ENCODE results near the gene CTDNEP1. TPM values are rescaled to one million over a fixed set of nuclear protein-coding genes. Genes with fewer than 3 reads are reported as not detected.

Gene CTDNEP1
- total RNA-seq, 1 donor from 2014 or later = 103 TPM

GRCh38 chr17:7263801-7264078 lies 12.2 kb upstream of the CTDNEP1 start:
- H3K4me3 Mint-ChIP-seq (ENCODE audit: unreplicated experiment) = no peak overlapping the region
- Histone ChIP-seq H3K36me3 (ENCODE audit: insufficient read depth, low read length) (no peaks in the 10 kb centered on the region), H3K27me3 (ENCODE audit: insufficient read depth, low read length) (peaks cover 14% of the 10 kb centered on the region), H3K79me2 (ENCODE audit: insufficient read depth, low read length) (no peaks in the 10 kb centered on the region), H3K27ac (ENCODE audit: low read depth, low read length) (no peak overlapping the region), H3K4me2 (ENCODE audit: low read length) (peak overlapping the region; percentile 80), H3K4me1 (ENCODE audit: insufficient read depth, low read length) (peaks cover 12% of the 10 kb centered on the region), H3K9me3 (ENCODE audit: insufficient read depth, low read depth, low read length) (no peaks in the 10 kb centered on the region), H2AFZ (ENCODE audit: low read depth, low read length) (peak overlapping the region; percentile 67), H3K4me3 (ENCODE audit: insufficient read depth, low read depth, low read length) (no peak overlapping the region), H3K9ac (ENCODE audit: low read length) (no peak overlapping the region), H4K20me1 (ENCODE audit: insufficient read depth, low read length) (no peaks in the 10 kb centered on the region)
- H3K4me1 Mint-ChIP-seq (ENCODE audit: low read depth, unreplicated experiment) = peaks cover 3% of the 10 kb centered on the region
- H3K27ac Mint-ChIP-seq (ENCODE audit: unreplicated experiment) = no peak overlapping the region
- DNase-seq (ENCODE audit: low read depth) (no peak), FAIRE-seq (no peak)
- TF ChIP-seq EZH2 (IDR thresholded peaks at IDR 0.05; ENCODE audit: insufficient read depth, low read length) = no peak
- TF ChIP-seq CTCF (IDR thresholded peaks at IDR 0.05; ENCODE audit: insufficient read depth, low read depth, low read length) = no peak
- H3K9me3 Mint-ChIP-seq (ENCODE audit: unreplicated experiment) = peaks cover 3% of the 10 kb centered on the region
- peaks cover 3% of the 10 kb centered on the region for H3K36me3 Mint-ChIP-seq (ENCODE audit: low read depth, unreplicated experiment)
- H3K27me3 Mint-ChIP-seq (ENCODE audit: low read depth, unreplicated experiment) = peaks cover 14% of the 10 kb centered on the region

DNA sequence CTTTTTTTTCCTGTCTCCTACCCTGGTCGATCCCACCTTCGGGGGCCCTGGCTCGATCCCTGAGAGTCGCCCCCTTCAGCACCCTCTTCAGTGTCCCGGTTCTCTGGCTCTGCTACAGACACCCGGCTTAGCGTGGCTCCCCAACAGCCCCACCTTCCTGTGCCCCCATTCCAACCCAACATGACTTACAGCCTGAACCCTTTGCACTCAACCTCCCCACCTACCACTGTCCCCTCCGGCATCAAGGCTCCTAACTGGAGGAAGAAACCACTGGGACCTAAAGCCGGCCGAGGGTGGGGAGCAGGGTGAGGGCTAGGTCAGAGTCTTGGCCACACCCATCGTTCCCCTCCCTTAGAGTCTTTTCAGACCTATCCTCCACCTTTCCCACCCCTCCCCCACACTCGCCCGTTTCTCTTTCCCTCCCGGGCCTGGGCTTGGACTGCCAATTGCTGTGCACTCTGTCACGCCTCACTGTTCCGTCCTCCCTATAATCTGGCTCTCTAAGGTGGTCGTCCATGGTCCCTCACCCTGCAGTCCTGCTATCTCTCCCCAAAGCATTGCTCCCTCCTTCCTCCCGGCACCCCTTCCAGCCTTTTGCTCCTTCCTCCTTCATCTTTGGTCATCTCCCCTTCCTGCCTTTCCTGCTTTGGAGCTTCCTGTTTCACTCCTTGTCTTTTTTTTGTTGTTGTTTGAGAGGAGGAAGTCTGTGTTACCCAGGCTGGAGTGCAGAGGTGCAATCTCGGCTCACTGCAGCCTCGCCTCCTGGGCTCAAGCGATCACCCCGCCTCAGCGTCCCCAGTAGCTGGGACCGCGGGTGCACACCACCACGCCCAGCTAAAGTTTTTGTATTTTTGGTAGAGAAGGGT lies 11.6 kb upstream of the CTDNEP1 start:
- Histone ChIP-seq H3K4me2 (ENCODE audit: low read length) (peak overlapping the region; percentile 80), H3K27ac (ENCODE audit: low read depth, low read length) (no peak overlapping the region)
- no peak for FAIRE-seq

More for the DNA sequence above, 11.6 kb upstream of the CTDNEP1 start:
- Mint-ChIP-seq H3K27me3 (ENCODE audit: low read depth, unreplicated experiment) (peaks cover 14% of the 10 kb centered on the region), H3K4me1 (ENCODE audit: low read depth, unreplicated experiment) (peaks cover 3% of the 10 kb centered on the region), H3K36me3 (ENCODE audit: low read depth, unreplicated experiment) (peaks cover 6% of the 10 kb centered on the region), H3K27ac (ENCODE audit: unreplicated experiment) (peak overlapping the region; percentile 45), H3K9me3 (ENCODE audit: unreplicated experiment) (peaks cover 3% of the 10 kb centered on the region), H3K4me3 (ENCODE audit: unreplicated experiment) (peak overlapping the region; percentile 57)
- Histone ChIP-seq H3K4me3 (ENCODE audit: insufficient read depth, low read depth, low read length) (no peak overlapping the region), H4K20me1 (ENCODE audit: insufficient read depth, low read length) (no peaks in the 10 kb centered on the region), H3K27me3 (ENCODE audit: insufficient read depth, low read length) (peaks cover 14% of the 10 kb centered on the region), H3K9ac (ENCODE audit: low read length) (no peak overlapping the region), H3K36me3 (ENCODE audit: insufficient read depth, low read length) (no peaks in the 10 kb centered on the region), H3K4me1 (ENCODE audit: insufficient read depth, low read length) (peaks cover 12% of the 10 kb centered on the region), H2AFZ (ENCODE audit: low read depth, low read length) (peak overlapping the region; percentile 67), H3K9me3 (ENCODE audit: insufficient read depth, low read depth, low read length) (no peaks in the 10 kb centered on the region), H3K79me2 (ENCODE audit: insufficient read depth, low read length) (no peaks in the 10 kb centered on the region)
- DNase-seq (ENCODE audit: low read depth) = no peak
- TF ChIP-seq EZH2 (IDR thresholded peaks at IDR 0.05; ENCODE audit: insufficient read depth, low read length) (no peak), CTCF (IDR thresholded peaks at IDR 0.05; ENCODE audit: insufficient read depth, low read depth, low read length) (no peak)

Data from astrocyte (in vitro differentiated cells and primary cell).